CD4-positive, alpha-beta T cell treated with Interleukin-15 for 1 hour (primary cell): ENCODE data around the gene KLHDC3.

Experiments used
- DNase-seq: peaks from one replicate; pipeline ENCODE4 v3.0.0-alpha.2; 2020

KLHDC3 gene, protein sequence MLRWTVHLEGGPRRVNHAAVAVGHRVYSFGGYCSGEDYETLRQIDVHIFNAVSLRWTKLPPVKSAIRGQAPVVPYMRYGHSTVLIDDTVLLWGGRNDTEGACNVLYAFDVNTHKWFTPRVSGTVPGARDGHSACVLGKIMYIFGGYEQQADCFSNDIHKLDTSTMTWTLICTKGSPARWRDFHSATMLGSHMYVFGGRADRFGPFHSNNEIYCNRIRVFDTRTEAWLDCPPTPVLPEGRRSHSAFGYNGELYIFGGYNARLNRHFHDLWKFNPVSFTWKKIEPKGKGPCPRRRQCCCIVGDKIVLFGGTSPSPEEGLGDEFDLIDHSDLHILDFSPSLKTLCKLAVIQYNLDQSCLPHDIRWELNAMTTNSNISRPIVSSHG

DNA sequence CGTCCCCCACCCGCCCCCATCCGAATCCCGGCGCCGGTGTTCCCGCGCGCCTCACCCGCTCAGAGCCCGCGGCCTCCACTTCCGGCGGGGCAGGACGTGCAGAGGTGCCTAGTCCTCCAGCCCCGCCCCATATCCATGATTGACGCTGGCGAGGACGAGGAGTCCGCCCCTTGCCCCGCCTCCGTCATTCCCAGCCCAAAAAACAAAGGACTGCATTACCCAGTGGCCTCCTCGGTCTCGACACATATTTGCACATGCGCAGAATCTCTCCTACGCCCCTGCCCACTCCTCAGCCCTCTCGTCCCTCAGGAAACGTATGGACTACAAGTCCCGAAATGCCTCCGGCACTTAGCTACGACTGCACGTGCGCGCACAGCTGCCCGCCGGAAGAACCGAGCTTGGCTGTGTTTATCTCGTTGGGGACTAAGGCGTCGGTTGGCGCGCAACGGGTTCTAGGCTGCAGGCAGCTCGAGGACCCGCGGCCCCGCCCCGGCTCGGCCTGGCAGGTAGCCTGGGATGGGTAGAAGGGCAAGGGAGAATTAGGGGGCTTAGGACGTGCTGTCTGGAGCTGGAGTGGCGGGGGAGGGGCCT, at the start of gene KLHDC3, which contains the start of gene MEA1:
Gene KLHDC3 (plus strand): TSS at position 407 of the 591 bp plus-strand sequence. CDS start 2,944 bp downstream, outside the sequence.
Gene MEA1 (minus strand): TSS at position 104 of the 591 bp plus-strand sequence. CDS start 133 bp downstream, outside the sequence.
- DNase-seq = peak; percentile 100

DNA sequence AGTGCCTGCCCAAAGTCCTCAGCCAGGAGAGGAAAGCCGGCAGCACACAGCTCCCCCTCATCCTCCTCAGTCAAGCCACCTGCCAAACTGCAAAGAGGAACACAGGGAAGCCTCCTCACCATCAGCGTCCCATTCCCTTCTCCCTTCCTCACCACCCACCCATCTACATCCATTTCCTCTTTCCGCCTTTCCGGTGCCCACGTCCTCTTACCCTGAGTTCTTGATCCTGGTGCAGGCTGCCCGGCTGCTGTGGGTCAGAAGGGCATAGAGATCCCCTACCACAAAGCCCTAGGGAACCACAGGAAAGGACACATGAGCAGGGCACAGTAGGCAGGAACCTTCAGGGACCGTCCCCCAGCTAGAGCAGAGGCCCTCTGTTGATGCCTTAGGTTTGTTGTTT, 47.5 kb upstream of the KLHDC3 start:
- DNase-seq = no peak

DNA sequence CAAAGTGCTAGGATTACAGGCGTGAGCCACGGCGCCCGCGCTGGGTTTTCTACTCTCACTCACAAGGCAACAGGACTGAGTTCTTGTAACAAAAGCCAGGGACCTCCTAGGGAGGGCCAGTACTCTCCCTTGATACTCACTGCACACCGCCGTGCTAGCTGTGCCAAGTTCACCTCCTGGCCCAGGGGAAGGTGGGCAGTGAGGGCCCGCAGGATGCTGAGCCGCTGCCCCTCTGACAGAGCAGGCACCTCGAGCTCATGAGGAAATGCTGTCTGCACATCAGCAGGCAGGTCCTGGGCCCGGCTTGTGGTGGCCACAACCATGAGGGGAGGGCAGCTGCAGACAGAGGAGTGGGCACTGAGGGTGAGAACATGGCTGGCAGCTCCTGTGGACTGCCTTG, 46.8 kb upstream of the KLHDC3 start:
- DNase-seq = no peak

DNA sequence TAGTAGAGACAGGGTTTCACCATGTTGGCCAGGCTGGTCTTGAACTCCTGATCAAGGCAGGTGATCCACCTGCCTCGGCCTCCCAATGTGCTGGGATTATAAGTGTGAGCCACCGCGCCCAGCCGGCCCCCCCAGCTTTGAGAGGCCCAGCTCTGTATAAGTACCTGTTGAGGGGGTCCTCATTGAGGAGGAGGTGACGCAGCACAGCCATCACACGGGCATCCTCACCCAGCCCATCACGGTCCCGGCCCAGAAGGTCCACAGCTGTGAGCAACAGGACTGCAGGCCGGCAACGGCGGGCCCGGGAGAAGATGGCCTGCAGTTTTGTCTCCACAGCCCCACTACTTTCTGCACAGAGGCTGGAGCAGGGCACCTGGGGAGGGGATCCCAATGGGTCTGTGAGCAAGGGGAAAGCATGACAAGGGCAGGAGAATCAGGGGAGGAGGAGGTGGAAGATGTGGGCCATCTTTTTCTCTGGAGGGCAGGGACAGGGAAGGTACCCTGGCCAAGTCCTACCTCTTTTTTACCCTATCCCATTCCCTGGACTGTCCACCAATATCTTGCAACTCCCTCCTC, 45.8 kb upstream of the KLHDC3 start:
- DNase-seq = no peak

DNA sequence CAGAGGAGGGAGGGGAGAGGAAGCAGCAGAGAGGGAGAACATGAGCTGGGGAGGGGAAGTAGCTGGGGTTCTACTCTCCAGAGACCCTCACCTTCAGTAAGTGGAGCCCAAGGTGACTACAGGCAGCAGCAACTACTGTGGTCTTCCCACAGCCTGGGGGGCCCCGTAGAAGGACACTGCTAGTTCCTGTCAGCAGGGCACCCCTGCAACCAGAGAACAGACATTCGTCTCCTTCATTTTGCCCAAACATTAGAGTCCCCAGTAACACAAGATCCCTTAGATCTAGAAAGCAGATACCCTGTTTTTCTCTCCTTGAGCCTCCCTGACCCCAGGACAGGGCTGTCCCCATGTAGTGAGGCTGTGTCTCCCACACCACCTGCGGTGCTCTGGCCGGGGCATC, 45.3 kb upstream of the KLHDC3 start:
- DNase-seq = no peak

DNA sequence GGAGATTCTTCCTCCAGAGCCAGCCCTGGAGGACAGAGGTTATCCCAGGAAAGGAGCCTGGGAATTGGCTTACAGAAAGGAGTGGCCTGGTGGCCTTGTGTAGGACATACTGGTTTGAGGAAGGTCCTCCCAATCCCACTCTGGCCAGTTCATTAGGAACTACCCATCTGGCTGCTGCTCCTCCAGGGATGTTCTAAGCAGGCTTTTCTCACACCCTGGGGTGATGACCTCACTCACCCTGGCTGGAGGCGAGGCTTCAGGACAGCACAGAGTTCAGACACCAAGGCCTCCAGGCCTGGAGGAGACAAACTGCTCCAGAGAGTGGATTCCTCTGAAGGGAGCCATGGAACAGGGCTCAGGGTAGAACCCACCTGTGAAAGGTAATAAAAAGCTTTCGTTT, 44.6 kb upstream of the KLHDC3 start:
- no peak for DNase-seq

DNA sequence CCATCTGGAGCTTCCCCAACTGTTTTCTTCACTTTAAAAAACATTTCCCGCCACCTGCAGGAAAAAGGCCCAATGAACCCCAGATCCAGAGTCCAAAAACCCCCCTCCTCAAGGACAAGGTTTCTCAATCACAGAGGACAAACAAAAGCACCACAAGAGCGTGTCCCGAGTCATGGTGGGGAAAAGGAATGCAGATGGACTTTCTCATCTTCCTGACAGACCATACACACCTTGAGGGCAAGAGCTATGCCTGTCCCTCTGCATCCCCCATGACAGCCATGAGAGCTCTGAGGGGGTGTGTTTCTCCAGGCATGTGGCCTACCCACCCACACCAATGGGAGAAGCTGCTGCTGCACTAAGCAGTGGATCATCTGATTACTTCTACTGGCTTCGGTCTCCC, 44.1 kb upstream of the KLHDC3 start:
- no peak for DNase-seq

DNA sequence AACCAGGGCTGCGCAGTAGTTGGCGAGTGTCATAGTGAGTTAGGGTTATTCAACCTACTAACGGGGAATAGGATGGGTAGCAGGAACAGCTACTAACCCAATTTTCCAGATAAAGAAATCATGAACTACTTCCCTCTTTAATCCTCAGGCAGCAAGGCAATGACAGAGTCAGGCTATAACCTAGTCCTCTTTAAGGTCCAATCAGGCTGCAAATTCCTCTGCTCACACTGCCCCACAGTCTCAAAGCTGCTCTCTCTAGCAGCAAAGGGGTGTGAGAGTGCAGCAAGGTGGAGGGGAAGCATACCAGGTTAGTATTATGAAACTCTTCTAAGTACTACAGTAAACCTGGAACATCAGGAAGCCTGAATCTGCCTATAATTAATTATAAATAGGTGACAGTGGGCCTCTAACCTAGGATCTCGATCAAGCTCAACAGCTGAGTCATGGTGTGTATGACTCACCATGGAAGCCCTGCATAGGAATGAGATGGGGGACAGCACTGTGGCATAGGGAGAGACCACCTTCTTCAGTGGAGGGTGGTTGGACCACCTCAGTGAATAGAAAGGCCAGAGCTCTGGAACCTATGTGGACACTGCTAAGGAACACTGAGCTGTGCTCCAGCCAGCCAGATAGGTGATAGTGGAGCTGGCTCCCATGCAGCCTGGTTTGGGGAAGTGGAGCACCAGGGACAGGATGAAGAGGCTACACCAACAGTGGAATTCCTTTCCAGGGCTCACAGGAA, 43.0 kb upstream of the KLHDC3 start:
- DNase-seq = no peak

DNA sequence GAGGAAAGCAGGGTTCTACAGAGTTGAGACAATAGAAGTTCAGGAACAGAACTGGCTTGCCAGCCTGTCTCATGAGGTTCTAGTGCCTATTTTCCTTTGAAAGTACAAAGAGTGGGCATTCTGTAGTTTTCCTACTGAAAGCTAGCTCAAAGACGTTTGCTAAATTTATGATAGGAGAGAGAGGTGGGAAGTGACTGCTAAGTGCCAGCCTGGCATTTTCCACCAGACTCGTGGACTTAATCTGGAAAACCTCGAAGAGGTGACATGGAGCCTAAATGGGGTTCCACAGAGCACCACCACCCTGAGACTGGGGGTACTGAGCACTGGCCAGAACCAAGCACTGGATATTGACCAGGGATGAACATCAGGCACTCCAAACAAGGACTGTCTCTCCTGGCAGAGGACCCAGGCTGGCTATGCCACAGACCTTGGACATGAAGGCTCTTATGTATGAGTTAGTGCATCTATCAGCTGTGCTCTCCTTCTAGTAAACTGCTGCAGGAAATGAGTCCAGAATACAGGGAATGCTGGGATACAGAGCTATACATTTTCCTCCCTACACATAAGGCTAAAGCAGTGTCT, 42.2 kb upstream of the KLHDC3 start:
- DNase-seq = no peak

DNA sequence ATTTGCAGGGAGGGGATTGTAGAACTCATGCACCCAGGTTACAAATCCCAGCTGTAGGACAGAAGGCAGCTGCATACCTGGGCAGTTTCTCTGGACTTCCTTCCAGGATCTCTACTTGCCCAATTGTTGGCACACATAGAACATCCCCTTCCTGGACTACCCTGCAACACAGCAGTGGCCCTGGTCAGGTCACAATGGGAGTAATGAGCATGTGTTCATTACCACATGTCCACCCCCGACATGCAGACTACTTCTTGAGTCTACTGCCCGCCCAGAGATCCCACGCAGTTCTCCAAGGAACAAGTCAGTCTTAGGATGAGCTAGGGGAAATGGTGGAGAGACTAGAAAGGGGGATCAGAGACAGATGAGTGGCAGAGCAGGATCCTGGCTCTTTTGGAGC, 40.1 kb upstream of the KLHDC3 start:
- DNase-seq = no peak

DNA sequence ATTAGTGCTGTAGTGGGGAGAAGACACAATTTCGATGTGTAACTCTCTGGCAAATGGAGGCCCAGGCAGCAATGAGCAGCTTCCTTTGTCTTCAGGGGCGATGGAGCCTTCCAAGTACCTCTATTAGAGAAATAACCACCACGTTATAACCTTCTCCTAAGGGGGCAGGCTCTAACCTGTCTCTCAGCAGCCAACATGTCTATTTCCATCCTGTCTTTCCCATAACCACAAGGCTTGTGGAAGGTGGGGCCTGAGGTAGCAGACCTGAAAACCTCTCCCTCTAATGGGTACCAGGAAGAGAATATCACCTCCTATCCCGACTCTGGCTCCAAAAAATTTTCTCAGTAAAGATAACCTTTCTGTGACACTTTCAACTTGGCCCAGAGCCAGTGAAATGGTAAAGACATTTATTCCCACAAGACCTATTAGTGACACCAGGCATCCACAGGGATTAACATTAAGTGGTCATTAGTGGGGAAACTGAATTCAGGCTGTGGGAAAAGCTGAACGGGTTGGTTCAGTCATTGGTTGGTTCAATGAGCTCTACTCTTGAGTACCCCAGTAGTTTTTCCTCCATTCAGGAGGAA, 39.0 kb upstream of the KLHDC3 start:
- no peak for DNase-seq

DNA sequence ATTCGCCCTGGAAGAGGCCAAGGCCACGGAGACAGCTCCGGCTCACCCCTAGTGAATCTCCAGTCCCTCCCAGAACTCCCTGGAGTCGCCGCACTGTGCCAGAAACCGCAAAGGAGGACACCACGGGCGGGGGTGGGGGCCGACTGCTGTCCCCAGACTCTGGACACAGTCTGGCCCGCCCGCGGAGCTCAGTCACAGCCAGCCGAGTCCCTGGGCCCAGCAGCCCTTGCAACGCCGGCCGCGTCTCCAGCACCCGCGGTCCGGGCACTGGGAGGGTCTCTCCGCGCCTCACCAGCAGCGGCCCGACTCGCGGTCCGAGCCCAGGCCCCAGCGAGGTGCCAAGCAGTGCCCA, 35.6 kb upstream of the KLHDC3 start:
- DNase-seq = no peak

DNA sequence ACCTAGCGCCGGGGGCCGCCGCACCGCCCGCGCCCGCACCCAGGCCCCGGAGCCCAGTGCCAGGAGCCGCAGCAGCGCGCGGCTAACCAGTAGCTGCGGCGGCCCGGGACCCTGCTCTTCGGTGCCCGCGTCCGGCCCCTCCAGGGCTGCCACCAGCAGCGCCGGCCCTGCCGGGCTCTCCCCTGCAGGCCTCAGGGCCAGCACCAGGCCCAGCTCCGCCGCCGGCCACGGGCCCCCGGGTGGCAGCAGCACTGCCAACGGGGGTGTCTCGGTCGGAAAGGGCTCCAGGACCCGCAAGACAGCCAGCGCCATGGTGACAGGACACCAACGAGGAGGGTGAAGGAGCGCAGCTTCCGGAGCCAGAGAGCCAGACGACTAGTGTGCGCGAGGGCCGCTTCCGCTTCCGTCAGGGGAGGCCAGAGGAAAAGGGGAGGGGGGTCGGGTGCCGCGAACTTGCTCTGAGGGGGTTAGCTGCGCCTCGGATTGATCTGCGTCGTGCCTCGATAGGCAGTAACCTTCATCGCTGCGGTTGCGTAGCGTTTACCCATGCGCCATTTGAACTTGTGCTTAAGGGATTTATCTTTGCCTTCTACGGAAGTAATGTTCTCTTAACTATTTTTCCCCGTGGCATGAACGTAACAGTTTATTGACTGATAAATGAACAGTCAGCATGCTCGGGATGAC, 35.1 kb upstream of the KLHDC3 start, which contains the start of gene PEX6:
Gene PEX6 (minus strand): TSS at position 343 of the 684 bp plus-strand sequence. CDS start 31 bp downstream, at position 312.
- DNase-seq = peak; percentile 95

DNA sequence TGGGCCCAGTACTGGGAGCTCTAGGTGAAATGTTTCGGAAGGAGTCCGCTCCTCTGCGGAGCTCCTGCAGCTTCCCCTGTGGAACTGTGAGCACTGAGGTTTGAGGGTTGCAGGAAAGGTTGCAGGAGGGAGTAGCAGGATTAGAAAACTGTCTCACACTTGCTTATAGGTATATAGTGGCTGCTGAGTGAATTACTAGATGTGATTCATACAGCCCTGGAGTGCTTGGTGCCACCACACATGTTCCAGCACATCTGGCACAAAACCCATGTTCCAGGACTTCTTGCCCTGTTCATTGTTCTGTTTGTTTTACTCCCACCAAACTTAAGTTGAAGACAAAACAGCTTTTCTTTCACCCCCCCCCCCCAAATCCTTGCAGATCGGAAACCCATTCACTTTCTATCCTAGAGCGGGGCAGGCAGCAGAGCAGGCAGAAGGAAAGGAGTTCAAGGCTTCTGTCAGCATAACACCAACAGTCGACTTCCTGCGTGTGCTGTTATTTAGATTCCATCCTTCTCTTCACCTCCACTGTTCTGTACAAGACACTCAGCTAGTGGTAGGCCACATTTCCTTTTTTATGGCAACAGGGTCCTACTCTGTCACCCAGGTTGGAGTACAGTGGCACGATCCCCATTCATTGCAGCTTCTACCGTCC, 34.4 kb upstream of the KLHDC3 start:
- no peak for DNase-seq

DNA sequence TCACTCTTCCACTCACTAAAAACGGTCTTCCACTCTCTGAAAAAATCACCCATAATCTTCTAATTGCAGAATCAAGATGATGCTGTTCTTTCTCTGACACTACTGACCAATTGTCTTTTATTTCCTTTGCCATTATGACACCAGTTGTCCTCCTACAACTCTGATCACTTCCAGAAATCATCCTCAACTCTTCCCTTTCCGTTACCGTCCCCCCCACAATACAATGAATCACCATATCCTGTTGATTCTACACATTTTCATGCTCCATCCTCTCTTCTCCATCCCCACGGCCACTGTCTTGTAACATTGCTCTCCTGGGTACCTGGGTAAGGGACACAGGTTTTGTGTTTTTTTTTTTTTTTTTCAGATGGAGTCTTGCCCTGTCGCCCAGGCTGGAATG, 32.2 kb upstream of the KLHDC3 start:
- DNase-seq = no peak

DNA sequence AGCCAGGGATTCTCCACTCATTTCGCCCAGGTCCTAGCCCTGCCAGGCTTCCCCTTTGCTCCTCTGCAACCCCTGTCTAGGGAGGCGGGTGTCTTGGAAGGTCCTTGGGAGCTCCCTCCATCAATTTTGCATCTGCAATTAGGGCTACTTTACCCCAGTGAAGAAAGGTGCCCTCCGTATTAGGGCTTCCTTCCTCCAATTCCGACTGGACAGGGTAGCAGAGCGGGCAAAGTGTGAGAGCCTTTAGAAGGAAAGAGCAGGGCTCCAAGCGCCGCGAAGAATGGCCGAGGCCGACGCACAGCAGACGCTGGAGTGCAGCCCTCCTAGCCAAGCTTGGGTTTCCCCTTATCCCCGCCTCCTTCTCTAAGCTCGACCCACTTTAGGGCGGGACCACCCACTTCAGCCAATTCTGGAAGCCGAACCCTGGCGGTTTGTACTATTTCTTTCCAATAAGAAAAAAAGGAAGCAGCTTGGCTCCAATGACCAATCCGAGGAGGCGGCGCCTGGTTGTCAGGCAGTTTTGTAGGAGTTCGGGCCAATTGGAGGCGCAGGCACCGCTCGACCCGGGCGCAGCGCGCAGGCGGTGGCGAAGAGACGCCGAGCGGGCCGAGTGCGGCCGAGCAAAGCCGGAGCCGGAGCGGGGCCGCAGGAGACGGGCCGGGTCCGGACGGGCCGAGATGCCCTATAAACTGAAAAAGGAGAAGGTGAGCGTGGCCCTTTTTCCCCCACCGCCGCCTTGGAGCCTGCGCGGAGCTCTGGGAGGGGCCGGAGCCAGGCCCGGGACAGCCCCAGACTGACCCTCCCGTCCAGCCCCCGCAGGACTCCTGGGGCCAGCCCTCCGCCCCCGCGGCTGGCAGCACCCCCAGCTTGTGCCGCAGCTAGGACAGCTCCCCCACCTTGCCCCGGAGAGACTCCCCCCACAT, 29.8 kb upstream of the KLHDC3 start, which contains the start of gene PPP2R5D:
Gene PPP2R5D (plus strand): TSS at position 570 of the 923 bp plus-strand sequence. CDS start 108 bp downstream, at position 678.
- peak; percentile 98 for DNase-seq

DNA sequence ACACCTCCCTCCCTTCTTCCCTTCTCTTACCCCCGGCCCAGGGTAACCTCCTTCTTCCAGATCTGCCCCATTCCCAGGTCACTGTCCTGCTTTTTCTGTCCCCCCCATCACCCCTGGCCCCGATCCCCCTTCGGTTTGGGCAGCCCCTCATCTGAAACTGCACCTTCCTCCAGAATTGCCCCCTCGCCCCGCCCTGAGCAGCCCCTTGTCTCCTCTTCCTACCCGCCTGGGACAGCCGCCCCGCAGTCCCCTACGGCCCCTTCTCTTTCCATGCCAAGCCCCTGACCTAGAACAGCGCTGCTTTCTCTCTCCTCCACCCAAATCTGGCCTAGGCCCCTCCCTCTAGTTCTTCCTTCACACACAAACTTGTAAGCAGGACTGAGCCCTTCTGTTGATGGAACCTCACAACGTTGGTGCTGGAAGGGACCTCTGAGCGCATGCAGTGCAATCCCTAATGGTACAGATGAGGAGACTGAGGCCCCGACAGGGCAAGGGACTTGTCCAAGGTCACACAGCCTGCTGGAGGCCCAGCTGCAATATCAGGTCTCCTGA, 29.0 kb upstream of the KLHDC3 start:
- no peak for DNase-seq

DNA sequence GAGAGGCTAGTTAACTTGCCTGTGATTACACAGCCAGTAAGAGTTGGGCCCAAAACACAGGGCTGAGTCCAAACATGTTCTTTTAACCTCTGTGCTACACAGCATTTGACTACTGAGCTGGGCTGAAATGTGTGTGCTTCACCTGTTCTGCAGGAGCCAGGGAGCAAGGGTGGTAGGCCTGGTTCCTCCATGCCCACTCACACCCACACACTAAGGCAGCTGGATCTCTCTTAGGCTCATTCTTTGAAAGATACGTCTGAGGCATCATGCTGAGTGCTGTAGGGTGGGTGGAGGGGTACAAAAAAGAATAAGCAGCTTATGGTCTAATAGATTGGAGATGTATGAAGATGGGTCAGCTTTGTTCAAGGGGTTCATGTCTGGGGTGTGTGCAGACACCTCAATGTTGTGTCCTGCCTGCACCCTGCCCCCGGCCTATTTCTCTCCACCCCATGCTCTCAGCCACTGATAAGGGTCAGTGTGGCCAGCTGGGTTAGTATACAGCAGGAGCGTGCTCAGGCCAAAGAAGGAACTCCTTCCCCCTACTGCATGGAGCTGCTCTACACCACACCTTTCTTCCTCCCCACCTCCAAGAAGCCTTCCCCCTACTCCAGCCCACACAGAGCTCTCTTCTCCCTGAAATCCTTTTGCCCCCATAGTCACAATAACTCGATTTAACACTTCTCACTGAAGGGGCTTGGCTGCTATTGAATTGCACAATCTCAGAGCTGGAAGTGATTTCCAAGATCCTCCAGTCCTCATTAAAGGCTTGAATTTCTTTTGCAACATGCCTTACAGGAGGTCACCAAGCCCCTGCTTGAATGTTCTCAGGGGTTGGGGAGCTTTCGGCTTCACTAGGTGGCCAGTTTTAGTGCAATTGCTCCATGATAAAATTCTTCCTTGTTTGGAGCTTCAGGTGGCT, 26.3 kb upstream of the KLHDC3 start:
- no peak for DNase-seq
